ENCODE results near the gene PLA2G1B.
A peak's percentile ranks its signal among the peaks of the same experiment; 100 is the strongest.

The PLA2G1B gene

DNA sequence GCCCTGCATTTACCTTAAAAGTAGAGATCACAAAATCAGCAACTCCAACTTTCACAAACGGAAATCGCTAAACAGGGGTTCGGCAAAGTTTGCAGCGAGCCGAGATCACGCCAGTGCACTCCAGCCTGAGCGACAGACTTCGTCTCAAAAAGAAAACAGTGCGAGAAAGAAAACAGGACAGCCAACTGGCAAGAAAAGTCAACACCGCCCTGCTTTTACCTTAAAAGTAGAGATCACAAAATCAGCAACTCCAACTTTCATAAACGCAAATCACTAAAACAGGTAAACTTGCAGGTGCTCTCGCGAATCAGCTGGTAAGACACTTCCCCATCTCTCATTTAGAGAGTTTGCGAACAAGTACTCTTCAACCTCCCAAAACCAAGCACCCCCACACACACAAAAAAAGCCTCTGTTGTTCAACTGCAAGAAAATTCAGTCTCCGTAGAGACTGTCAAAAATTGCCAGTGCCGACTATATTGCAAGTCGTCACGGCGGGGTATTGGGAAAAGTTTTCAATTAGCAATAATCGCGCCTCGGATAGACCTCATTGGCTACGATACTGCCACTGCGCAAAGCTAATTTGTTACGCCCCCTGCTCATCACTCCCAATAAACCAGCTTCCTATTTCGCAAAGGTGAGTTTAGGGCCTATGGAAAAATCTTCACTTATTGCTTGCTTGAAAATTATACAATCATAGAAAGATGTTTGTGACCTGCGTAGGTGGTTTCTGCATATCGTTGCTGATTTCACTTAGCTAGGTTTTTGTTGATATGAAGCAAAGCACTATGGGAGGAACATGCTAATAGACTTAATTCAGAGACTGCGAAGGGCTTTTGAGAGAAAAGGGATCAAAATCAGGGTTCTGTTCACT is 34.7 kb downstream of the PLA2G1B start, which contains the start of gene RNU4-1:
TSS of gene RNU4-1 (minus strand) at position 577 of the 871 bp plus-strand sequence.
- Histone ChIP-seq H3K36me3 (ENCODE audit: control insufficient read depth in 2 of 2, insufficient read depth in 2 of 2, low read length in 2 of 2) (no peaks in the 10 kb centered on the region), H3K27me3 (ENCODE audit: control insufficient read depth in 2 of 2, insufficient read depth in 2 of 2, low read length in 2 of 2) (no peaks in the 10 kb centered on the region), H3K9ac (ENCODE audit: low read depth in 1 of 2, low read length in 2 of 2) (peak within 1 kb of the TSS; percentile 93 to 98), H3K9me3 (ENCODE audit: control insufficient read depth in 2 of 2, low read length in 2 of 2) (no peaks in the 10 kb centered on the region), H3K27ac (ENCODE audit: low read depth in 2 of 2, low read length in 2 of 2) (peak within 1 kb of the TSS; percentile 99 to 100), H3K4me1 (ENCODE audit: control insufficient read depth in 2 of 2, insufficient read depth in 2 of 2, low read length in 2 of 2) (peaks cover 8 to 15% of the 10 kb centered on the region in 2 donors), H3K4me3 (ENCODE audit: low read length in 2 of 2) (peak within 1 kb of the TSS; percentile 70 to 90)

DNA sequence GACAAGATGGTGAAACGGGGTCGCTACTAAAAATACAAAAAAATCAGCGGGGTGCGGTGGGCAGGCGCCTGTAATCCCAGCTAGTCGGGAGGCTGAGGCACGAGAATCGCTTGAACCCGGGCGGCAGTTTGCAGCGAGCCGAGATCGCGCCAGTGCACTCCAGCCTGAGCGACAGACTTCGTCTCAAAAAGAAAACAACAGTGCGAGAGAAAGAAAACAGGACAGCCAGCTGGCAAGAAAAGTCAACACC is 35.2 kb downstream of the PLA2G1B start:
- H3K27me3 ChIP-seq (ENCODE audit: control insufficient read depth in 2 of 2, insufficient read depth in 2 of 2, low read length in 2 of 2): no peaks in the 10 kb centered on the region
- peak overlapping the region; percentile 70 to 90 for H3K4me3 ChIP-seq (ENCODE audit: low read length in 2 of 2)
- H3K27ac ChIP-seq (ENCODE audit: low read depth in 2 of 2, low read length in 2 of 2): peak overlapping the region; percentile 99 to 100
- H3K9me3 ChIP-seq (ENCODE audit: control insufficient read depth in 2 of 2, low read length in 2 of 2): no peaks in the 10 kb centered on the region
- peak overlapping the region; percentile 93 to 98 for H3K9ac ChIP-seq (ENCODE audit: low read depth in 1 of 2, low read length in 2 of 2)
- H3K4me1 ChIP-seq (ENCODE audit: control insufficient read depth in 2 of 2, insufficient read depth in 2 of 2, low read length in 2 of 2): peaks cover 8 to 15% of the 10 kb centered on the region in 2 donors
- H3K36me3 ChIP-seq (ENCODE audit: control insufficient read depth in 2 of 2, insufficient read depth in 2 of 2, low read length in 2 of 2): no peaks in the 10 kb centered on the region

DNA sequence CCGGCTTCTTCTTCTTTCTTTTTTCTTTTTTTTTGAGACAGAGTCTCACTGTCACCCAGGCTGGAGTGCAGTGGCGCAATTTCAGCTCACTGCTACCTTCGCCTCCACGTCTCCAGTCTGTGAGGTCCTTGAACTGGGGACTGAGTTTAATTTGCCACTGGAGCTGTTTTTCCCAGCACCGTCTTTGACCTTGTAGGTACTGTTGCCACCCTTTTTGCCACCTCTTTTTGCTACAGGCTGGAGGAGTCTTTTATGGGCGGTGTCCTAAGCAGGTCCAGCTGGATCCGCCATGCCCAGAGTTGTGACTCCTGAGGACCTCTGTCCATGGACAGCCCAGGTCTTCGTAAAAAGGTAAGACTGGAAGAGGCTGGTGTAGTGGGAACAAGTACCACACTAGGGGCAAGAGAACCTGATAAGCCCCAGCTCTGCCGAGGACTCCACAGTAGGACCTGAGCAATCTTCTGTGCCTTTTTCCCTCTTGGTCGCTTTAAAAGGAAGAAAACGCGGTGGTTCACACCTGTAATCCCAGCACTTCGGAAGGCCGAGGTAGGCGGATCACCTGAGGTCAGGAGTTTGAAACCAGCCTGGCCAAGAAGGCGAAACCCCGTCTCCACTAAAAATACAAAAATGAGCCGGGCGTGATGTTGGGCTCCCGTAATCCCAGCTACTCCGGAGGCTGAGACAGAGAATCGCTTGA is 36.8 kb downstream of the PLA2G1B start:
- H3K4me1 ChIP-seq (ENCODE audit: control insufficient read depth in 2 of 2, insufficient read depth in 2 of 2, low read length in 2 of 2): peaks cover 8 to 15% of the 10 kb centered on the region in 2 donors
- H3K36me3 ChIP-seq (ENCODE audit: control insufficient read depth in 2 of 2, insufficient read depth in 2 of 2, low read length in 2 of 2): no peaks in the 10 kb centered on the region
- H3K9ac ChIP-seq (ENCODE audit: low read depth in 1 of 2, low read length in 2 of 2): peak overlapping the region; percentile 56 to 93
- H3K9me3 ChIP-seq (ENCODE audit: control insufficient read depth in 2 of 2, low read length in 2 of 2): no peaks in the 10 kb centered on the region
- peak overlapping the region; percentile 99 to 100 for H3K27ac ChIP-seq (ENCODE audit: low read depth in 2 of 2, low read length in 2 of 2)
- peak overlapping the region; percentile 52 to 64 for H3K4me3 ChIP-seq (ENCODE audit: low read length in 2 of 2)
- H3K27me3 ChIP-seq (ENCODE audit: control insufficient read depth in 2 of 2, insufficient read depth in 2 of 2, low read length in 2 of 2): no peaks in the 10 kb centered on the region

- Histone ChIP-seq H3K36me3 (ENCODE audit: control insufficient read depth in 2 of 2, insufficient read depth in 2 of 2, low read length in 2 of 2) (no peaks in the 10 kb centered on the region), H3K27me3 (ENCODE audit: control insufficient read depth in 2 of 2, insufficient read depth in 2 of 2, low read length in 2 of 2) (no peaks in the 10 kb centered on the region)
Observed at GRCh38 chr12:120287491-120287890, 40.1 kb downstream of the PLA2G1B start.

GRCh38 chr12:120286768-120287490 is 40.6 kb downstream of the PLA2G1B start:
- Histone ChIP-seq H3K4me1 (ENCODE audit: control insufficient read depth in 2 of 2, insufficient read depth in 2 of 2, low read length in 2 of 2) (peaks cover 8 to 9% of the 10 kb centered on the region in 2 donors), H3K9ac (ENCODE audit: low read depth in 1 of 2, low read length in 2 of 2) (no peak overlapping the region), H3K27me3 (ENCODE audit: control insufficient read depth in 2 of 2, insufficient read depth in 2 of 2, low read length in 2 of 2) (no peaks in the 10 kb centered on the region), H3K27ac (ENCODE audit: low read depth in 2 of 2, low read length in 2 of 2) (no peak overlapping the region), H3K4me3 (ENCODE audit: low read length in 2 of 2) (no peak overlapping the region), H3K36me3 (ENCODE audit: control insufficient read depth in 2 of 2, insufficient read depth in 2 of 2, low read length in 2 of 2) (no peaks in the 10 kb centered on the region), H3K9me3 (ENCODE audit: control insufficient read depth in 2 of 2, low read length in 2 of 2) (no peaks in the 10 kb centered on the region)

More at GRCh38 chr12:120287491-120287890, 40.1 kb downstream of the PLA2G1B start:
- Histone ChIP-seq H3K4me3 (ENCODE audit: low read length in 2 of 2) (no peak overlapping the region), H3K9me3 (ENCODE audit: control insufficient read depth in 2 of 2, low read length in 2 of 2) (no peaks in the 10 kb centered on the region), H3K27ac (ENCODE audit: low read depth in 2 of 2, low read length in 2 of 2) (no peak overlapping the region), H3K4me1 (ENCODE audit: control insufficient read depth in 2 of 2, insufficient read depth in 2 of 2, low read length in 2 of 2) (peaks cover 8 to 9% of the 10 kb centered on the region in 2 donors), H3K9ac (ENCODE audit: low read depth in 1 of 2, low read length in 2 of 2) (no peak overlapping the region)

GRCh38 chr12:120284381-120284780 is 43.2 kb downstream of the PLA2G1B start:
- H3K4me3 ChIP-seq (ENCODE audit: low read length in 2 of 2): no peak overlapping the region
- H3K27ac ChIP-seq (ENCODE audit: low read depth in 2 of 2, low read length in 2 of 2): no peak overlapping the region
- H3K36me3 ChIP-seq (ENCODE audit: control insufficient read depth in 2 of 2, insufficient read depth in 2 of 2, low read length in 2 of 2): no peaks in the 10 kb centered on the region
- H3K4me1 ChIP-seq (ENCODE audit: control insufficient read depth in 2 of 2, insufficient read depth in 2 of 2, low read length in 2 of 2): no peaks in the 10 kb centered on the region
- H3K27me3 ChIP-seq (ENCODE audit: control insufficient read depth in 2 of 2, insufficient read depth in 2 of 2, low read length in 2 of 2): no peaks in the 10 kb centered on the region
- no peaks in the 10 kb centered on the region for H3K9me3 ChIP-seq (ENCODE audit: control insufficient read depth in 2 of 2, low read length in 2 of 2)
- H3K9ac ChIP-seq (ENCODE audit: low read depth in 1 of 2, low read length in 2 of 2): no peak overlapping the region

DNA sequence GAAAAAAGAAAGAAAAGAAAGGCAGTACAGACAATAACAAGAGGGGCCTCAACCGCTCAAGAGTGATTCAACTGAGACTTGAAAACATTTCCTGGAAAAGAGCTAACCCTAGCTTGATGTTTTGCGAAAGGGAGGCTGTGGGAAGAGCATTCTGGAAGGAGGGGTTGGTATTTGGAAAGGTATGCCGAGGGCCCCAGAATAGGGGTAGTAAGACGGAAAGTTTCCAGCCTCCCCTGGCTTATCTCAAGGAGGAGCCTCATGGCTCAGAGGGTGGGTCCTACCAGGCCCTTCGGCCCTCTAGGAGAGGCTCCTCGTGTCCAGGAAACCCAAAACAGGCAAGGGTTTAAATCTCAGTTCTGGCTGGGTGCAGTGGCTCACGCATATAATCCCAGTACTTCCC is 44.3 kb downstream of the PLA2G1B start:
- no peaks in the 10 kb centered on the region for H3K36me3 ChIP-seq (ENCODE audit: control insufficient read depth in 2 of 2, insufficient read depth in 2 of 2, low read length in 2 of 2)
- H3K27me3 ChIP-seq (ENCODE audit: control insufficient read depth in 2 of 2, insufficient read depth in 2 of 2, low read length in 2 of 2): no peaks in the 10 kb centered on the region
- no peaks in the 10 kb centered on the region for H3K9me3 ChIP-seq (ENCODE audit: control insufficient read depth in 2 of 2, low read length in 2 of 2)
- no peak overlapping the region for H3K9ac ChIP-seq (ENCODE audit: low read depth in 1 of 2, low read length in 2 of 2)
- no peak overlapping the region for H3K27ac ChIP-seq (ENCODE audit: low read depth in 2 of 2, low read length in 2 of 2)
- no peaks in the 10 kb centered on the region for H3K4me1 ChIP-seq (ENCODE audit: control insufficient read depth in 2 of 2, insufficient read depth in 2 of 2, low read length in 2 of 2)
- no peak overlapping the region for H3K4me3 ChIP-seq (ENCODE audit: low read length in 2 of 2)

DNA sequence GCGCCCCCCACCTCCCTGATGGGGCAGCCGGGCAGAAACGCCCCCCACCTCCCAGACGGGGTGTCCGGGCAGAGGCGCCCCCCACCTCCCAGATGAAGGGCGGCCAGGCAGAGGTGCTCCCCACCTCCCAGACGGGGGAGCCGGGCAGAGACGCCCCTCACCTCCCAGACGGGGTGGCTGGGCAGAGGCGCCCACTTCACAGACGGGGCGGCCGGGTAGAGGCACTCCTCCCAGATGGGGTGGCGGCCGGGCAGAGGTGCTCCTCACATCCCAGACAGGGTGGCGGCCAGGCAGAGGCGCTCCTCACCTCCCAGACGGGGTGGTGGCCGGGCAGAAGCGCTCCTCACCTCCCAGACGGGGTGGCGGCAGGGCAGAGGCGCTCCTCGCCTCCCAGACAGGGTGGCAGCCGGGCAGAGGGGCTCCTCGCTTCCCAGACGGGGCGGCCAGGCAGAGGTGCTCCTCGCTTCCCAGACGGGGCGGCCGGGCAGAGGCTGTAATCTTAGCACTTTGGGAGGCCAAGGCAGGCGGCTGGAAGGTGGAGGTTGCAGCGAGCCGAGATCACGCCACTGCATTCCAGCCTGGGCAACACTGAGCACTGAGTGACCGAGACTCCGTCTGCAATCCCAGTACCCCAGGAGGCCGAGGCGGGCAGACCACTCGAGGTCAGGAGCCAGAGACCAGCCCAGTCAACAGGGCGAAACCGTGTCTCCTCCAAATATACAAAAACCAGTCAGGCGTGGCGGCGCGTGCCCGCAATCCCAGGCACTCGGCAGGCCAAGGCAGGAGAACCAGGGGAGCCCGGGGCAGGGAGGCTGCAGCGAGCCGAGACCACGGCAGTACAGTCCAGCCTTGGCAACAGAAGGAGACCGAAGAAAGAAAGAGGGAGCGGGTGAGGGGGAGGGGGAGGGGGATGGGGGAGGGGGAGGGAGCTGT is 49.2 kb downstream of the PLA2G1B start:
- Histone ChIP-seq H3K27ac (ENCODE audit: low read depth in 2 of 2, low read length in 2 of 2) (no peak overlapping the region), H3K4me1 (ENCODE audit: control insufficient read depth in 2 of 2, insufficient read depth in 2 of 2, low read length in 2 of 2) (no peaks in the 10 kb centered on the region), H3K9ac (ENCODE audit: low read depth in 1 of 2, low read length in 2 of 2) (no peak overlapping the region), H3K36me3 (ENCODE audit: control insufficient read depth in 2 of 2, insufficient read depth in 2 of 2, low read length in 2 of 2) (no peaks in the 10 kb centered on the region), H3K27me3 (ENCODE audit: control insufficient read depth in 2 of 2, insufficient read depth in 2 of 2, low read length in 2 of 2) (no peaks in the 10 kb centered on the region), H3K9me3 (ENCODE audit: control insufficient read depth in 2 of 2, low read length in 2 of 2) (no peaks in the 10 kb centered on the region), H3K4me3 (ENCODE audit: low read length in 2 of 2) (no peak overlapping the region)

- Histone ChIP-seq H3K36me3 (ENCODE audit: control insufficient read depth in 2 of 2, insufficient read depth in 2 of 2, low read length in 2 of 2) (no peaks in the 10 kb centered on the region), H3K27me3 (ENCODE audit: control insufficient read depth in 2 of 2, insufficient read depth in 2 of 2, low read length in 2 of 2) (no peaks in the 10 kb centered on the region), H3K4me1 (ENCODE audit: control insufficient read depth in 2 of 2, insufficient read depth in 2 of 2, low read length in 2 of 2) (no peaks in the 10 kb centered on the region), H3K9me3 (ENCODE audit: control insufficient read depth in 2 of 2, low read length in 2 of 2) (no peaks in the 10 kb centered on the region), H3K9ac (ENCODE audit: low read depth in 1 of 2, low read length in 2 of 2) (no peak overlapping the region), H3K4me3 (ENCODE audit: low read length in 2 of 2) (no peak overlapping the region), H3K27ac (ENCODE audit: low read depth in 2 of 2, low read length in 2 of 2) (no peak overlapping the region)
Observed at GRCh38 chr12:120276734-120277133, 50.8 kb downstream of the PLA2G1B start.

Data from mucosa of rectum (tissue), 2 donors.